Measurements from ENCODE around the gene CPA2. TPM values are rescaled to one million over a fixed set of nuclear protein-coding genes. Genes with fewer than 3 reads are reported as not detected.

CPA2 gene
- total RNA-seq, 1 donor from 2014 or later: 0.52 TPM

DNA sequence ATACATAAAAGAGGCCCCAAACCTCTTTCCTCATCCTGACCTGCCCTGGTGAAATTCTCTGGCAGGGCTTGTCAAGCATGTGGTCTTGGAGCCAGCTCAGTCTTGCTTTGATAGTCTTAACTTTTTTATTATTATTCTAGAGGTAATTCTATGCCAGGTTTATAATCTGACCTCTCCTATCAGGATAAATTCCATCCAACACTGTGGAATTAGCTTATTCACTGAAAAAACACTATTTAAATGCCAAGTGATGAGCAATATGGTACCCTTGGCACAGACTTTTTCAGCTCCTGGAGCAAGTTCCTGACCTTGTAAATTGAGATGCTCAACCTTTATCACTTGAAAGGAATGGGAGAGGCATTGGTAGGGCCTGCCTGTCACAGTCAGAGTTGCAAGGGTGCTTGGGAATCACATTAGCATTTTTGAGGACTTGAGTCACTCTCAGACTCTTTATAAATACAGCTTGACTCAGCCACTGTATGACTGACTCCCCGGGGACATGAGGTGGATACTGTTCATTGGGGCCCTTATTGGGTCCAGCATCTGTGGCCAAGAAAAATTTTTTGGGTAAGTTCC is 26.1 kb downstream of the CPA2 start, which contains the start of gene CPA4:
CPA4 (plus strand) TSS at position 480 of the 576 bp plus-strand sequence; CDS start at position 500, 20 bp downstream.
- Histone ChIP-seq H3K36me3 (ENCODE audit: control insufficient read depth in 3 of 3, insufficient read depth in 3 of 3, low read length in 3 of 3) (no peaks in the 10 kb centered on the region), H3K4me1 (ENCODE audit: control insufficient read depth in 3 of 3, insufficient read depth in 3 of 3, low read length in 3 of 3) (peaks cover 0 to 5% (median 3%) of the 10 kb centered on the region in 3 donors), H3K27ac (ENCODE audit: low read depth, low read length) (peak within 1 kb of the TSS; percentile 2), H3K9me3 (ENCODE audit: control insufficient read depth in 3 of 3, low read length in 3 of 3) (no peaks in the 10 kb centered on the region), H3K4me3 (ENCODE audit: low read length in 3 of 3) (no peak within 1 kb of the TSS), H3K27me3 (ENCODE audit: control insufficient read depth in 3 of 3, insufficient read depth in 3 of 3, low read length in 3 of 3) (no peaks in the 10 kb centered on the region), H3K9ac (ENCODE audit: low read depth in 1 of 3, low read length in 3 of 3) (no peak within 1 kb of the TSS)

DNA sequence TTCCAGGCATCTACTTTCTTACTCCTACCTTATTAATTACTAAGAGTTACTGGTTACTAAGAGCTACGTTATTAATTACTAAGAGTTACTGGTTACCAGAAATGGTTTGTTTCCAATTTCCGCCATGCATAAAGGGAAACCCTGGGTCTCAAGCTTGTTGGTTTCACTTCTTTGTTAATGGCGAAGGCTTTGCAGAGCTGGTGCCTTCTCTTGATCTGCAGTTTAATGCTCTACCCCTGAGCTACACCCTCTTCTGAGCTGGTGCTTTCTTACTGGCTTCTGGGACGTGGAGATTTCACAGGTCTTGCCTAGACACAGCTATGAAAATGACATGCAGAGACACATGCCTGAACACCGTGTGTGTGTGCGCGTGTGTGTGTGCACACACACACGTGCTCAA is 26.9 kb downstream of the CPA2 start:
- H3K36me3 ChIP-seq (ENCODE audit: control insufficient read depth in 3 of 3, insufficient read depth in 3 of 3, low read length in 3 of 3): no peaks in the 10 kb centered on the region
- H3K4me1 ChIP-seq (ENCODE audit: control insufficient read depth in 3 of 3, insufficient read depth in 3 of 3, low read length in 3 of 3): peaks cover 0 to 5% (median 3%) of the 10 kb centered on the region in 3 donors
- H3K27ac ChIP-seq (ENCODE audit: low read depth, low read length): no peak overlapping the region
- no peaks in the 10 kb centered on the region for H3K9me3 ChIP-seq (ENCODE audit: control insufficient read depth in 3 of 3, low read length in 3 of 3)
- no peak overlapping the region for H3K9ac ChIP-seq (ENCODE audit: low read depth in 1 of 3, low read length in 3 of 3)
- H3K4me3 ChIP-seq (ENCODE audit: low read length in 3 of 3): no peak overlapping the region
- H3K27me3 ChIP-seq (ENCODE audit: control insufficient read depth in 3 of 3, insufficient read depth in 3 of 3, low read length in 3 of 3): no peaks in the 10 kb centered on the region

DNA sequence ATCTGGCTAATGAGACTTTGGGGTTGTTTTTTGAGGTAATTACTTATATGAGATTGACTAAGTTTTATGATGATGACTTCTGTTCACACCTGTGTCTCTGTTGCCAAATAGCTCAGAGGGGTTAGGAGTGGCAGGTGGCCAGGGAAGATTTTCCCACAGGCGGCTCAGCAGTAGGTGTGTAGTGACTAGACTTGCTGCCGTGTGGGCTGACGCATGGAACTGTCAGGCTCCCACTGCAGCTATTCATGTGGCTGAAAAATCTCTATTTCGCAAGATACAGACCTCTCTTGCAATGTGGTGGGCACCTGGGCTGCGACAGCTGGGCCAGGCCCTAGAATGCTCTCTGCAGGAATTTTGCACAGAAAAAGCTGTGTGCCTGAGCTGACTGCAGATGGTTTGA is 27.7 kb downstream of the CPA2 start:
- H3K4me3 ChIP-seq (ENCODE audit: low read length in 3 of 3): no peak overlapping the region
- H3K27me3 ChIP-seq (ENCODE audit: control insufficient read depth in 3 of 3, insufficient read depth in 3 of 3, low read length in 3 of 3): no peaks in the 10 kb centered on the region
- no peak overlapping the region for H3K27ac ChIP-seq (ENCODE audit: low read depth, low read length)
- H3K9ac ChIP-seq (ENCODE audit: low read depth in 1 of 3, low read length in 3 of 3): no peak overlapping the region
- H3K36me3 ChIP-seq (ENCODE audit: control insufficient read depth in 3 of 3, insufficient read depth in 3 of 3, low read length in 3 of 3): no peaks in the 10 kb centered on the region
- peaks cover 0 to 5% (median 3%) of the 10 kb centered on the region in 3 donors for H3K4me1 ChIP-seq (ENCODE audit: control insufficient read depth in 3 of 3, insufficient read depth in 3 of 3, low read length in 3 of 3)
- H3K9me3 ChIP-seq (ENCODE audit: control insufficient read depth in 3 of 3, low read length in 3 of 3): no peaks in the 10 kb centered on the region

DNA sequence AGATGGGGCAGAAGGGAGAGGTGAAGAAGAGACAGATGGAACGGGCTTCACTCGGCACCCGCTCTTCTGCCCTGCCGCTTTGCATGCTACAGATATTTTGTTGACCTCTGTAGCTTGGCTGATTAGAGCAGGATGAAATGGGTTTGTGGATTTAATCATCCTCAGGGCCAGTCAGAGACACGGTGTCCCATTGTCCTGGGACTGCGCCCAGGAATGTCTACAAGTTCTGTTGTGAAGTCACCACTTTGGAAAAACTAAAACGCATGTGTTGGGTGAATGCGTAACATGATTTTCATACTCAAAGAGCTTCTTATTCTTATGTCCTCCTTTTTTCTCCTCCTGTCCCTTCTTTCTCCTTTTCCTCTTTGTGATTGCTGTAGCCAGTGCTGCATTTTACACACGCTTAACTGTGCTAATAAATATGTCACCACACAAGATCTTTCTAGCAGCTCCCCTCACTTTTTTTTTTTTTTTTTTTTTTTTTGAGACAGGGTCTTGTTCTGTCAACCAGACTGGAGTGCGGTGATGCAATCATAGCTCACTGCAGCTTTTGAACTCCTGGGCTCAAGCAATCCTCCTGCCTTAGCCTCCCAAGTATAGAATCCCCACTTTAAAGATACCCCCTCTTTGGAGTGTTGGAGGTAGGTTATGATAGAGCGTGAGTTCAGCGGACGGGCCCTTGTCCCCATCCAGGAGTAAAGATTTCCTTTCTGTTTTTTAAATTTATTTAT is 29.7 kb downstream of the CPA2 start:
- no peak overlapping the region for H3K27ac ChIP-seq (ENCODE audit: low read depth, low read length)
- H3K4me3 ChIP-seq (ENCODE audit: low read length in 3 of 3): no peak overlapping the region
- no peaks in the 10 kb centered on the region for H3K36me3 ChIP-seq (ENCODE audit: control insufficient read depth in 3 of 3, insufficient read depth in 3 of 3, low read length in 3 of 3)
- H3K27me3 ChIP-seq (ENCODE audit: control insufficient read depth in 3 of 3, insufficient read depth in 3 of 3, low read length in 3 of 3): no peaks in the 10 kb centered on the region
- no peaks in the 10 kb centered on the region for H3K9me3 ChIP-seq (ENCODE audit: control insufficient read depth in 3 of 3, low read length in 3 of 3)
- peaks cover 0 to 5% (median 3%) of the 10 kb centered on the region in 3 donors for H3K4me1 ChIP-seq (ENCODE audit: control insufficient read depth in 3 of 3, insufficient read depth in 3 of 3, low read length in 3 of 3)
- no peak overlapping the region for H3K9ac ChIP-seq (ENCODE audit: low read depth in 1 of 3, low read length in 3 of 3)

DNA sequence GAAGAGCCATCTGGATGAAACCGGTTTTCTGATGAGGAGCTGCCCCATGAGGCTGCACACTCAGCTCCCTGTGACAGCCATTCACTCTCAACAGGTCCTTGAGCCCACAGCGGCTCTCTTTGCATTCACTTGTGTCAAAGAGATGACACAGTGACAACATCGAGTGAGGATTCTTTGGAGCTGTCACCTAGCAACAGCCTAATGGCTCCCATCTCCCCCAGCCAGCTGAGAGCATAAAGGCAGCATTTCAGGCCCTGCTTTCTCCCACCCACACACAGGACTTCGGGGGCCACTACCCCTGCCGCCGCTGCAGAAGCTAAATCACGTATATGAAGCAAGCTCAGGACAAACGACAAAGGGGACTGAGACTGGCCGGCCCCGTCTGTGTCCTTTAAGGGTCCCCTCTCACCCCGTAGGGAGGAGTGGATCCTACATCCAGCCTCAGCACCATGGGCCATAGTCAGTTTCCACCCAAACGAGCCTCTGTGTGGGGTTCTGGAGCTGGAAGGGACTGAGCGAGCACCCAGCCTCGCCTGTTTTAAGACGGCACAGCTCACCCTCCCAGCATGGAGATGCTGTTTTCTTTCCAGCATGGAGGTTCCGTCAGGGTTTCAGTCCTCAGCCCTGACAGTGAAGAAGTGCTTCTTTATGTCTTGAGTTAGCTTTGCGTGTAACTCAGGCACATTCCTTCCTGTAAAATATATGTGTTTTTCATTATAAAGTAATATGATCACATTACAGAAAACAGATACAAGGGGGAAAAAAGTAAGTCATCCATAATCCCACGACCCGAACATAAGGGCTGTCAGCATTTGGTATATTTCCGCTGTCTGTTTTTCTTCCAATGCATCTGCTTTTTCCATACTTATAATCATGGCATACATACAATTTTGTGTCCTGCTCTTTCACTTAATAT is 31.2 kb downstream of the CPA2 start:
- Histone ChIP-seq H3K27ac (ENCODE audit: low read depth, low read length) (no peak overlapping the region), H3K36me3 (ENCODE audit: control insufficient read depth in 3 of 3, insufficient read depth in 3 of 3, low read length in 3 of 3) (no peaks in the 10 kb centered on the region)

DNA sequence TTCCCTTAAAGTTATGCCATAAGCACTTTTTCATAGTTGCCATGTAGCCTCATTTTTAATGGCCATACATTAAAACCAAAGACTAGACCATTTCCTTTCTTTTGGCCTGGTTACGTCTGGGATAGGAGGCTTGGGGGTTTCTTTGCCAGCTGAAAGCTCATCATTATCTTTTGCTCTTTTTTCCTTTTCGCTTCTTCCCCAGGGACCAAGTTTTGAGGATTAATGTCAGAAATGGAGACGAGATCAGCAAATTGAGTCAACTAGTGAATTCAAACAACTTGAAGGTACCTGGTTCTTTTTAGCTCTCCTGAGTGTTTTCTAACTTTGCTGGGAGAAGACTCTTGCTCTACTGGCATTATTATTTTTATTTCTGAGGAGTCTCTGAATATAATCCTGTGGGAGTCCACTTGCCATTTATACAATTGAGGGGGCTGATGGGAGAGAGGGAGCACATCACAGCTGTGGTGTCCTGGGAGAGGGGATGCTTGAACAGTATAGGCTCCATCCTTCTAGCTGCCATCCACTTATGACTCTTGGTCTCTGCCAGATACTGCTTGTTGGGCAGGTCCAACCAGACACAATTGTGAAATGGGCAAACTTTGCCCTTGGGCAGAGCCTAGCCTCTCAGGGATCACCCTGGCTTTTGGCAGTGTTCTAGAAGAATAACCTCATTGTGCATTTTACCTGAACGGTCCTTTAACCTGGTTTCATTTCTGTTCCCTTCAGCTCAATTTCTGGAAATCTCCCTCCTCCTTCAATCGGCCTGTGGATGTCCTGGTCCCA is 32.1 kb downstream of the CPA2 start:
- Histone ChIP-seq H3K4me3 (ENCODE audit: low read length in 3 of 3) (no peak overlapping the region), H3K4me1 (ENCODE audit: control insufficient read depth in 3 of 3, insufficient read depth in 3 of 3, low read length in 3 of 3) (no peaks in the 10 kb centered on the region), H3K36me3 (ENCODE audit: control insufficient read depth in 3 of 3, insufficient read depth in 3 of 3, low read length in 3 of 3) (no peaks in the 10 kb centered on the region), H3K27me3 (ENCODE audit: control insufficient read depth in 3 of 3, insufficient read depth in 3 of 3, low read length in 3 of 3) (no peaks in the 10 kb centered on the region), H3K27ac (ENCODE audit: low read depth, low read length) (no peak overlapping the region), H3K9ac (ENCODE audit: low read depth in 1 of 3, low read length in 3 of 3) (no peak overlapping the region), H3K9me3 (ENCODE audit: control insufficient read depth in 3 of 3, low read length in 3 of 3) (no peaks in the 10 kb centered on the region)

More for the DNA sequence above, 31.2 kb downstream of the CPA2 start:
- Histone ChIP-seq H3K4me3 (ENCODE audit: low read length in 3 of 3) (no peak overlapping the region), H3K9ac (ENCODE audit: low read depth in 1 of 3, low read length in 3 of 3) (no peak overlapping the region), H3K27me3 (ENCODE audit: control insufficient read depth in 3 of 3, insufficient read depth in 3 of 3, low read length in 3 of 3) (no peaks in the 10 kb centered on the region), H3K4me1 (ENCODE audit: control insufficient read depth in 3 of 3, insufficient read depth in 3 of 3, low read length in 3 of 3) (peaks cover 0 to 3% (median 0%) of the 10 kb centered on the region in 3 donors), H3K9me3 (ENCODE audit: control insufficient read depth in 3 of 3, low read length in 3 of 3) (no peaks in the 10 kb centered on the region)

DNA sequence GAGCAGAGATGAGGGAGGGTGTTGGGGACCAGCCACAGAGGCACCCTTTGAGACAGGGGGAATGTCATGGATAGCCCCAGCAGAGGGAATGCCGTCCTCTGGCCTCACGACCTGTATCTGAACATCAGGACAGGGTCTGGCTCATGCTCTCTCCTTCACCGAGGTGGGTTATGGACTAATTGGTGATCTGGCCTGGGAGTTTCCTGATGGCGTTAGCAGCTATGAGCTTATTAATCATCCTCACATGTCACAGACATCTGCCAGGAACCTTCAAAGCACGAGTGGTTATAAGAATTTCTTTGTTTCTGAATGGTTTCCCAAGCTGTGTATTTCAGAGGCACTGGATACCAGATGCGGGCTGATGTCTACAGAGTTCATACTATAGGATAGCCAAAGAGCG is 33.2 kb downstream of the CPA2 start:
- no peak overlapping the region for H3K9ac ChIP-seq (ENCODE audit: low read depth in 1 of 3, low read length in 3 of 3)
- no peak overlapping the region for H3K27ac ChIP-seq (ENCODE audit: low read depth, low read length)
- H3K9me3 ChIP-seq (ENCODE audit: control insufficient read depth in 3 of 3, low read length in 3 of 3): no peaks in the 10 kb centered on the region
- no peaks in the 10 kb centered on the region for H3K36me3 ChIP-seq (ENCODE audit: control insufficient read depth in 3 of 3, insufficient read depth in 3 of 3, low read length in 3 of 3)
- no peak overlapping the region for H3K4me3 ChIP-seq (ENCODE audit: low read length in 3 of 3)
- H3K27me3 ChIP-seq (ENCODE audit: control insufficient read depth in 3 of 3, insufficient read depth in 3 of 3, low read length in 3 of 3): no peaks in the 10 kb centered on the region
- H3K4me1 ChIP-seq (ENCODE audit: control insufficient read depth in 3 of 3, insufficient read depth in 3 of 3, low read length in 3 of 3): no peaks in the 10 kb centered on the region

DNA sequence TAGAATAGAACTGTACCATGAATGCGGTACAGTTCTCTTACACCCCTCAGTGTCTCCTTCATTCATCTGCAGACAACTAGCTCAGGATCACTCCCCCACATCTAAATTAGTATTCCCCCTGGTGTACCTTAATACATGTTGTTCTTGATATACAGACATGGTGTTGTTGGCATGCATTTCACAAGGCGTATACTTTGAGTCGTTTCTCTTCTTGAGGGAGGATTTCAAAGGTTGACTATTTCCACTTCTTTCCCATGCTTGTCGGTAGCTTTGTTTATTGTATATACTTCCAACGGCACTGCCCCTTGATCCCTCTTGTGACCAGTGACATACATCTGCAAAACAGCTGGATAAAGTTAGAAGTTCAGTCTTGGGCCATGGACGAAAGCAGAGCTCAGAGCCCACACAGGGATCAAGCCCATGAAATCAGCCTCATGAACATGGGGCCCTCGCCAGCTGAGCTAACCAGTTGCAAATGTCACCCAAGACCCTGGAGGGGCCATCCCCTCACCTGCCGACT is 34.9 kb downstream of the CPA2 start:
- no peak overlapping the region for H3K4me3 ChIP-seq (ENCODE audit: low read length in 3 of 3)
- H3K36me3 ChIP-seq (ENCODE audit: control insufficient read depth in 3 of 3, insufficient read depth in 3 of 3, low read length in 3 of 3): no peaks in the 10 kb centered on the region
- H3K9ac ChIP-seq (ENCODE audit: low read depth in 1 of 3, low read length in 3 of 3): no peak overlapping the region
- no peaks in the 10 kb centered on the region for H3K27me3 ChIP-seq (ENCODE audit: control insufficient read depth in 3 of 3, insufficient read depth in 3 of 3, low read length in 3 of 3)
- H3K9me3 ChIP-seq (ENCODE audit: control insufficient read depth in 3 of 3, low read length in 3 of 3): no peaks in the 10 kb centered on the region
- no peaks in the 10 kb centered on the region for H3K4me1 ChIP-seq (ENCODE audit: control insufficient read depth in 3 of 3, insufficient read depth in 3 of 3, low read length in 3 of 3)
- no peak overlapping the region for H3K27ac ChIP-seq (ENCODE audit: low read depth, low read length)

DNA sequence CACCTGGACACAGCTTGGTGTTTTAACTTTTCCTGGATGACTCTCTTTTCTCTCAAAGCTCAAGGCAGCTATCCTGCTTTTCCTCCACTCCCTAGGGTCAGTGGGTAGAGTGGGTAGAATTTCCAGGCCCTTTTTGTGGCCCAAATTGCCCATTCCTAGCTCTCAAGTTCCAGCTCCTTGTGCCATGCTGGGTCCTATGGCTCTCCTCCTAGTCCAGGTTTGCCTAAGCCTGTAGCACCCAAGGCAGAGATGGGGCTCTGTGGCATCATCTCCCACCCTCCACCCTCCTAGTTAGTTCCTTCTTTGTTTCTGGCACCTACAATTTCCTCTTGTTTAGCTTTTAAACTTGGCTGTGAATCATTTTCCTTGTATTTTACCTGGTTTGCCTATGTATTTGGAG is 36.0 kb downstream of the CPA2 start:
- H3K9ac ChIP-seq (ENCODE audit: low read depth in 1 of 3, low read length in 3 of 3): no peak overlapping the region
- H3K9me3 ChIP-seq (ENCODE audit: control insufficient read depth in 3 of 3, low read length in 3 of 3): no peaks in the 10 kb centered on the region
- no peak overlapping the region for H3K27ac ChIP-seq (ENCODE audit: low read depth, low read length)
- no peaks in the 10 kb centered on the region for H3K4me1 ChIP-seq (ENCODE audit: control insufficient read depth in 3 of 3, insufficient read depth in 3 of 3, low read length in 3 of 3)
- no peak overlapping the region for H3K4me3 ChIP-seq (ENCODE audit: low read length in 3 of 3)
- H3K36me3 ChIP-seq (ENCODE audit: control insufficient read depth in 3 of 3, insufficient read depth in 3 of 3, low read length in 3 of 3): no peaks in the 10 kb centered on the region
- no peaks in the 10 kb centered on the region for H3K27me3 ChIP-seq (ENCODE audit: control insufficient read depth in 3 of 3, insufficient read depth in 3 of 3, low read length in 3 of 3)

Measured in skeletal muscle tissue (tissue), 4 donors.